ENCODE measurements around the gene TCEAL7.

- TF ChIP-seq CTCF (IDR thresholded peaks at IDR 0.05) (no peak), EZH2 (IDR thresholded peaks at IDR 0.05) (no peak), EZH2phosphoT487 (IDR thresholded peaks at IDR 0.05) (no peak)
These were observed 32.4 kb downstream of the TCEAL7 start for GRCh38 chrX:103362474-103362873.
